LNCaP clone FGC (cell line): Measurements from ENCODE around the gene LRTM2.

ENCODE experiments used
- DNase-seq: peaks from one replicate; pipeline ENCODE4 v3.0.0-alpha.2; 2011; ENCODE audit warnings: low read depth
- H3K4me3 ChIP-seq: 2 replicates; pipeline ENCODE4 v1.5.1; 2011; ENCODE audit warnings: mild to moderate bottlenecking, low read depth, low read length, control low read depth
- TF ChIP-seq, protein P1 (sequence below): IDR thresholded peaks from 2 replicates; pipeline ENCODE4 v1.5.1; 2012; ENCODE audit warnings: mild to moderate bottlenecking; ENCODE audit not compliant: control insufficient read depth, insufficient read depth; ENCODE audit errors: extremely low read depth

LRTM2 gene

DNA sequence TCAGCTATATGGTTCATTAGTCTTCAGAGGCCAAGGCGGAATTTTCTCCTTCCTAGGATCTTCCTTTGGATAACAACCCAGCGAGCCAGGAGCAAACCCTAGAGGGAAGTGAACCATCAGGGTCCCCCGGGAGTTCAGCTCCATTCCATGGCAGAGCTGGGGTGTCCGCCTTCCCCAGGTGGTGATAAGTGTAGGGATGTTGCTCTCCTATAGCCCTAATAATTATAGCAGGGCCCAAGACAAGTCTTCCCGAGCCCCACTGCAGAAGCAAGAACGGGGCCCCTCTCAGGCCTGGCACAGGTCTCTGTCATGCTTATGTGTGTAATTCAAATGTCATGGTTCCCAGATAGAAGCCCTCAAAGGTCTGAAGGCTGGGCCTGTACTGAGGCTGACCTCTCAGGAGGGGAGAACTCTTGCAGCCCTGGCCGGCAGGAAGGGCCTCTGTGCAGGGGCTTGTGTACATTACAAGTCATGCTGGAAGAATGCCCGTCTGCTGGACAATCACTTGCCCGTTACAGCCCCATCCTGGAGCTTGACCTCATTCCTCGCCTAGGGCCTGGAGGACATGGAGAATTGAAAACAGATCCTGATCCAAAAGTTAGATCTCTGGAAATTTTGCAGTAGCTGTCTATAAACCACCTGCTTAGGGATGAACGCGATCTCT, 17.3 kb downstream of the LRTM2 start:
- DNase-seq = no peak
- TF ChIP-seq, protein P1, sequence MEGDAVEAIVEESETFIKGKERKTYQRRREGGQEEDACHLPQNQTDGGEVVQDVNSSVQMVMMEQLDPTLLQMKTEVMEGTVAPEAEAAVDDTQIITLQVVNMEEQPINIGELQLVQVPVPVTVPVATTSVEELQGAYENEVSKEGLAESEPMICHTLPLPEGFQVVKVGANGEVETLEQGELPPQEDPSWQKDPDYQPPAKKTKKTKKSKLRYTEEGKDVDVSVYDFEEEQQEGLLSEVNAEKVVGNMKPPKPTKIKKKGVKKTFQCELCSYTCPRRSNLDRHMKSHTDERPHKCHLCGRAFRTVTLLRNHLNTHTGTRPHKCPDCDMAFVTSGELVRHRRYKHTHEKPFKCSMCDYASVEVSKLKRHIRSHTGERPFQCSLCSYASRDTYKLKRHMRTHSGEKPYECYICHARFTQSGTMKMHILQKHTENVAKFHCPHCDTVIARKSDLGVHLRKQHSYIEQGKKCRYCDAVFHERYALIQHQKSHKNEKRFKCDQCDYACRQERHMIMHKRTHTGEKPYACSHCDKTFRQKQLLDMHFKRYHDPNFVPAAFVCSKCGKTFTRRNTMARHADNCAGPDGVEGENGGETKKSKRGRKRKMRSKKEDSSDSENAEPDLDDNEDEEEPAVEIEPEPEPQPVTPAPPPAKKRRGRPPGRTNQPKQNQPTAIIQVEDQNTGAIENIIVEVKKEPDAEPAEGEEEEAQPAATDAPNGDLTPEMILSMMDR = no peak

DNA sequence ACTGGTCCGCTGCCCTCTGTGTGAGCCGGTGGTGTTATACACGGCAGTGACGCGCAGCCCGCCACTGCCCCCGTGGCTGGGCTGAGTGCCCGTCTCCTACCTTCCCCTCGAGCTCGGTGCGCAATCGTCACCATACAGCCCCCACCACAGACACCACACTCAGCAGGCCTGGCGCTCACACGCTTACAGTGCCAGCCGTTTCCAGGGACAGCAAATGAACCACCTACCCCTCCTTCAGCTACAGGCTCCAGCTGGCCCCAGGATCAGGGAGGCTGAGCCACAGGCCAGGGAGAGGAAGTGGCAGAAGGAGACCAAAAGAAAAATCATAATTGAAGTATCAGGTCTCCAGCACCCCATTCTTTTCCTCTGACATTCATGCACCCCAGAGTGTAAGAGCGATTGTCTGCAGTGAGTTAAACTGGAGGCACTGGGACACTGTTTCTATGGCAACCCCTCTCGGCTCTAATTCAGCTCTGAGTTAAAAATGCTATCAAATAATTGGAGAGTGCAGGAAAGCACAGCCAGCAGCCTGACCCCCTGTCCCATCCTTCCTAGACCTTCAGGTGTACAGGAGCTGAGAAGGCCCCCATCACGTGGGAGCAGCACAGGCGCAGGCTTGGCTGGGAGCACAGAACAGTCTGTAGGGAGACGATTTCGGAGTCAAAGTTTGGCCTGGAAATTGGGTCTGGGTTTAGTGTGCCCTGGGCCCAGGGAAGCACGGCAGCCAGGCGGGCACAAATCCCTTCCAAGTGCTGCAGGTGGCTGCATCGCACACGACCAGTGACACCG, 18.0 kb downstream of the LRTM2 start:
- DNase-seq = no peak
- no peak overlapping the region for H3K4me3 ChIP-seq
- TF ChIP-seq, protein P1 = no peak

More for the DNA sequence above, 17.3 kb downstream of the LRTM2 start:
- H3K4me3 ChIP-seq = no peak overlapping the region

DNA sequence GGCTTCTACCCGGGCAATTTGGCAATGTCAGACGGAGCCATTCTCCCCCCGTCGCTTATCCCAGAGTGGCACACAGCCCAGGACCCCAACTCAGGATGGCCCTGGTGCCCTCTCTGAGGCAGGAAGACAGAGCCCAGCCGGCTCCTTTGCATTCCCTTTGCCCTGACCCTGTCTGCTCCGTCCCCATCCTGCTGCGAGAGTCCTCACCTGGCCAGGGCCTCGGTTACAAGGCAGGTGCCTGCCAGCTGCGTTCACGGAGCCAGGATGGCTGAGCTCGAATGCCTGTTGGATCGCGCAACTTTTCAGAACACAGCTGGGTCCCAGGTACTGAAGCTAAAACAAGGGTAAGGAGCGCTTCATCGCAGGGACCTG, 18.6 kb downstream of the LRTM2 start:
- no peak overlapping the region for H3K4me3 ChIP-seq
- no peak for DNase-seq
- TF ChIP-seq, protein P1 = no peak

DNA sequence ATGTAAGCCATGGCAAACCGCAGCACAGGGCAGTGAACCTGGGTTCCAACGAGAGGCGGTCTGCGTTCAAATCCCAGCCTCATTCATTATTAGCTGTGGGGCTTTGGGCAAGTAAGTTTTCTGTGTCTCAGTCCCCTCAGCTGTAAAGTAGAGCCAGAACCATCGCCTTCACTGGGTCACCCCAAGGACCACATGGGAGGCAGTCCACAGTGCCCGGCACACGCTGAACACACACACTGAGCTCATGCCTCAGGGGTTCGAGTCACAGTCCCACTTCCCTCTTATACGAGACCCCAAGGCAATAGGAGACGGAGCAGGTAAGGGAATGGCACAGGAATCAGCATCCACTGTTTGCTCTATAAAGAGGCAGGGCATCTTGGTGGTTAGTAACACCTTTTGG, 19.1 kb downstream of the LRTM2 start:
- H3K4me3 ChIP-seq = no peak overlapping the region
- no peak for DNase-seq
- TF ChIP-seq, protein P1 = no peak

DNA sequence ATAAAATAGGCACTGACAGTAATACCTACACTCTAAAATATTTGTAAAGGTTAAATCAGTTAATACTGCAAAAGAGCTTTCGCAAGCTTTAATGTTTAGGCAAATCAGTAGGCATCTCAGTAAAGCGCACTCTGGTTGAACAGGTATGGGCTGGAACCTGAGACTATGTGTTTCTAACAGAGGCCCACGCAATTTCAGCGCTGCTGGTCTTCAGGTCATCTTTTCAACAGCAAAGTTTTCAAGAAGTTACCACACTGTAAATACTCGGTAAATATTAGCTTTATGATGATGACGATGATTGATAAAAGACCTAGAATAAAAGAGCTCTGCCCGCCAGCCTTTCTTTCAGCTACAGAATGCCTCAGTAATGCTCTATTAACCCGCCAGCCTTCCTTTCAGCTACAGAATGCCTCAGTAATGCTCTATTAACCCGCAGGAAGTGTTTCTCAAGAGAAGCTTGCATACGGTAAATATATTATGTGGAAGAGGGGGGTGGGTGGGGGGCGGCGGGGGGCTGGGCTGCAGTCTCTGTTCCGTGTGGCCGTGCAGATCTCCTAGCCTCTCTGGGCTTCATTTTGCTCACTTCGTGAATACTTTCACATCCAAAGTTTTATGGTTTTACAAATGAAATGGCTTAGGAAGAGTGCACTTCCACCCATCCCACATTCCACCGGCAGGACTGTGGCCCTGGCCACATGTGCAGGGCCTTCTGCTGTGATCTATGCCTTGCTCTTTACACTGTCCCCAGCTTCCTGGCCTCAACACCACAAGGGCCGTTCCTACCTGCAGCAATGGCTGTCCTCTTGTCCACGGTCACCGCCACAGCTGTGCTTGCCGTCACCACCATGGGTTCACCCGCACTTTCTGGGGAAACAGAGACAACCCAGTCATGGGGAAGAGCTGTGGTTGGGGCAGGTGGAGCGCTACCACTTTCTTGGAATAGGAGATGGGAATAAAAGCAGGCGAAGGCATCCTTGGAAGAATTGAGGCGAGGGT, 19.9 kb downstream of the LRTM2 start:
- H3K4me3 ChIP-seq = no peak overlapping the region
- TF ChIP-seq, protein P1 = no peak
- DNase-seq = no peak

DNA sequence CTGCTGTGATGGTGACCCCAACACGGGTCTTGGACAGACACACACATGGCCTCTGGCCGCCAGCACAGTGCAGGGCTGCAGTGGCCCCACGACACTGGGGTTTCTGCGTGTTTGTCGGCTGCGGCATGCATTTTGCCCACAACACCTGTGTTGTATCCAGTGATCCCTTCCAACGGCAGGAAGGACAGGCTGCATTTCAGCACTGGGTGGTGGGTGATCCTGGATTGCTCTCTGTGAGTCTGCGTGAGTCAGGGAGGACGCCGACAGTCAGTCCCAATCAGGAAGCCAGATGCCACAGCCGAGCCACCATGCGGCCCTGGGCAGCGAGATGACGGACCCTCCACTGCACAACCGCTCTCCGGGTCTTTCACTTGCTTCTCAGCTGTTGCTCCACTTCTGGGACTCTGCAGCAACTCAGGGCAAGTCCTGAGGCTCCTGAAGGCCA, 20.6 kb downstream of the LRTM2 start:
- H3K4me3 ChIP-seq = no peak overlapping the region
- DNase-seq = no peak

More for the DNA sequence above, 20.6 kb downstream of the LRTM2 start:
- TF ChIP-seq, protein P1 = no peak
